H54 (cell line): Measurements from ENCODE around the gene DCST1.

Experiments
- DNase-seq: peaks from one replicate; pipeline ENCODE4 v3.0.0; 2011; ENCODE audit warnings: low spot score, mixed read lengths; ENCODE audit not compliant: insufficient read length
- FAIRE-seq: peaks from 3 replicates; lab custom pipeline; 2011; peaks lifted over from hg19 to GRCh38; lab: Jason Lieb, UNC
- POLR2A ChIP-seq: IDR thresholded peaks from 2 replicates; pipeline ENCODE4 v1.6.1; 2011; ENCODE audit warnings: low read depth, mild to moderate bottlenecking, low read length

The DCST1 gene

DNA sequence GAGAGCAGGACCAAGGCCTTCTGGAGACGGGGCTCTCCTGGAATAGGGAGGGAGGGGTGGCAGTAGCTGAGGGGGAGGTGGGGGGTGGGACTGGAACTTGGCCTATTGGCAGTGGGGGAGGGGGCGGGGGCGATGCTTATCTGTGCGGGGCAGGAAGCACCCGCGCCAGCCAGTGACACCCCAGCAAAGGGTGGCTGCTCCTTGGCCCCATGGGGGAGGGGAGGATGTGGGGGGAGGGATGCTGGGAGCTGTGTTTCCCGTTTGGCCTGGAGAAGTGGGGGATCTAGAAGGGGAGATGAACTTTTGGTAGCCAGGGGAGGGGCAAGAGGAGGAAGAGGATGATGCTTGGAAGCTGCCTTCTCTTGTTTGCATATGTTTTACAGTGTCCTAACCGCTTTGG lies 20.0 kb upstream of the DCST1 start:
- no peak for DNase-seq
- FAIRE-seq, result no peak
- TF ChIP-seq POLR2A, result no peak

DNA sequence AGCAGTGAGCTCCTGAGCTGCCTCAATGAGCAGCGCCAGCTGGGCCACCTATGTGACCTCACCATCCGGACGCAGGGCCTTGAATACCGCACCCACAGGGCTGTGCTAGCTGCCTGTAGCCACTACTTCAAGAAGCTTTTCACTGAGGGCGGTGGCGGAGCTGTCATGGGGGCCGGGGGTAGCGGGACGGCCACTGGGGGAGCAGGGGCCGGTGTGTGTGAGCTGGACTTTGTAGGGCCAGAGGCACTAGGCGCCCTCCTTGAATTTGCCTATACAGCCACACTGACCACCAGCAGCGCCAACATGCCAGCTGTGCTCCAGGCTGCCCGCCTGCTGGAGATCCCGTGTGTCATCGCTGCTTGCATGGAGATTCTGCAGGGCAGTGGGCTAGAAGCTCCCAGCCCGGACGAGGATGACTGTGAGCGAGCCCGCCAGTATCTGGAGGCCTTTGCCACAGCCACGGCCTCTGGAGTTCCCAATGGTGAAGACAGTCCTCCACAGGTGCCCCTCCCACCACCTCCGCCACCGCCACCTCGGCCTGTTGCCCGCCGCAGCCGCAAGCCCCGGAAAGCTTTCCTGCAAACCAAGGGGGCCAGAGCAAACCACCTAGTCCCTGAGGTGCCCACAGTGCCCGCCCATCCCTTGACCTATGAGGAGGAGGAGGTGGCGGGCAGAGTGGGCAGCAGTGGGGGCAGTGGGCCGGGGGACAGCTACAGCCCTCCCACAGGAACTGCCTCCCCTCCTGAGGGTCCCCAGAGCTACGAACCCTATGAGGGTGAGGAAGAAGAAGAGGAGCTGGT lies 18.7 kb upstream of the DCST1 start:
- DNase-seq (no peak), FAIRE-seq (no peak)
- TF ChIP-seq POLR2A, result no peak

DNA sequence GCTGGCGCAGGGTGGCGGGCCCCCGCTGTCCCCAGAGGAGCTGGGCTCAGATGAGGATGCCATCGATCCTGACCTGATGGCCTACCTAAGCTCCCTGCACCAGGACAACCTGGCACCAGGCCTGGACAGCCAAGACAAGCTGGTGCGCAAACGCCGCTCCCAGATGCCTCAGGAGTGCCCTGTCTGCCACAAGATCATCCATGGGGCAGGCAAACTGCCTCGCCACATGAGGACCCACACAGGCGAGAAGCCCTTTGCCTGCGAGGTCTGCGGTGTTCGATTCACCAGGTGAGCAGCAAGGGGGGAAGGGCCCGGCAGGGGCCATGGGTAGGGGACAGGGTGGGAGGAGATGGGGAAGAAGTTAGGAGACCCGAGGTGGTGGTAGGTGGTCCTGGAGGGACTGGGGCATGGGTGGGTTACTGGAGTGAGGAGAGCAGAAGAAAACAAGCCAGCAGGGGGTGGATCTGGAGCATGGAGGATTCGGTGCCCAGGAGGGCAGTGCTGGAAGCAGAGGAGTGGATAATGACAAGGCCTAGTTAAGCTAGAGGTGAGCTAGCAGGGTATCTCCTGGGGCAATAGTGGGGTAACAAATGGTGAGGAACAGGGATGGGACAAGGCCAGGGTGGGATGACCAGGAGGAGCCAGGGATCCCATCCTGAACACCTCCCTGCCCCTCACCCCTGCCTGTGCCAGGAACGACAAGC lies 17.9 kb upstream of the DCST1 start:
- FAIRE-seq (no peak), DNase-seq (no peak)
- no peak for TF ChIP-seq POLR2A

DNA sequence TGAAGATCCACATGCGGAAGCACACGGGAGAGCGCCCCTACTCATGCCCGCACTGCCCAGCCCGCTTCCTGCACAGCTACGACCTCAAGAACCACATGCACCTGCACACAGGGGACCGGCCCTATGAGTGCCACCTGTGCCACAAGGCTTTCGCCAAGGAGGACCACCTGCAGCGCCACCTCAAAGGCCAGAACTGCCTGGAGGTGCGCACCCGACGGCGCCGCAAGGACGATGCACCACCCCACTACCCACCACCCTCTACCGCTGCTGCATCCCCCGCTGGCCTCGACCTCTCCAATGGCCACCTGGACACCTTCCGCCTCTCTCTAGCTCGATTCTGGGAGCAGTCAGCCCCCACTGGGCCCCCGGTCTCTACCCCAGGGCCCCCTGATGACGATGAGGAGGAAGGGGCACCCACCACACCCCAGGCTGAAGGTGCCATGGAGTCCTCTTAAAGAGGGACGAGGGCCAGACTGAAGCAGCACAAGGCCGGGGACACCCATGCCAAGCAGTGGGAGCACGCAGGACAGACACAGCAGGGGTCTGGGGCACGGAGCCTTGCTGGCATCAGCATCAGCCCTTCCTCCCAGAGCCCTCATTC lies 17.3 kb upstream of the DCST1 start:
- FAIRE-seq, result no peak
- TF ChIP-seq POLR2A, result no peak
- DNase-seq, result no peak

DNA sequence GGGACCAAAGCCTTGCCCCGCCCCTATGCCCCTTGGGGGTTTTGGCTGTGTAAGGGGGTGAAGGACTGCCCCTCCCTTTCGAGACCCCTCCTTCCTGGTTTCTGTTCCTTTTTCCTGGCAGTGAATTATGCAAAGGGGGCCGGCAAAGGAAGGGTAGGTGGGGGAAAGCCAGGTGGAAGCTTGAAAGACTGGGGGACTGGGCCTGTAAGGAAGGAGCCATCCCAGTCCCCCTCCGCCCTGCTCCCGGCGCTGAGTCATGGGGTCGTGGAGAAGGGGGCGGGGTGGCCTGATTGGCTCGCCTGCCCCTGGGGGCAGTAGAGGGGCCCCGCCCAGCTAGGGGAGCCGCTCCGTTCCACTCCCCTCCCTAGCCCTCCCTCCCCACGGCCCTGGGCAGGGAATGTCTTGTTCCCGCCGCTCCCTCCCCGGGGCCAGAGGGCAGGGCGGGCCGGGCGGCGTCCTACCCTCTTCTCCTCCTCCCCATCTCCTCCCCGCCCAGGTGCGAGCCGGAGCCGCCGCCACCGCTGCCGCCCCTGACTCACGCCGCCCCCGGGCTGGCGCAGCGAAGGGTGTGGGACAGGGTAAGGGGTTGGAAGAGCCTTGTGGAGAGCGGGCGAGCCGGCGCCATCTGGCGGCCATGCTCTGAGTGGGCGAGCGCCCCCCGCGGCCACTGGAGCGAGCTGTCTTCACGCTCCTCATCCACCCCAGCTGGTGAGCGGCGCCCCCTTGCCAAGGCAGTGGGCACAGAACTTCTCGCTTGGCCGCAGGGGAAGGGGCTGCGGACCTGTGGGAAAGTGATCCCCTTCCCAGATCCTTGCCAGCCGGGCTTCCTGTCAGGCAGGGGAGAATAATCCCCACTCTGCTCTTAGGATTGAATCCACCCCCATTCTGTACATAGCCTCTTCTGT lies 16.3 kb upstream of the DCST1 start:
- TF ChIP-seq POLR2A, result no peak
- FAIRE-seq (no peak), DNase-seq (peak; percentile 90)

GRCh38 chr1:155017946-155018316 lies 15.7 kb upstream of the DCST1 start:
- no peak for TF ChIP-seq POLR2A
- FAIRE-seq (no peak), DNase-seq (no peak)

DNA sequence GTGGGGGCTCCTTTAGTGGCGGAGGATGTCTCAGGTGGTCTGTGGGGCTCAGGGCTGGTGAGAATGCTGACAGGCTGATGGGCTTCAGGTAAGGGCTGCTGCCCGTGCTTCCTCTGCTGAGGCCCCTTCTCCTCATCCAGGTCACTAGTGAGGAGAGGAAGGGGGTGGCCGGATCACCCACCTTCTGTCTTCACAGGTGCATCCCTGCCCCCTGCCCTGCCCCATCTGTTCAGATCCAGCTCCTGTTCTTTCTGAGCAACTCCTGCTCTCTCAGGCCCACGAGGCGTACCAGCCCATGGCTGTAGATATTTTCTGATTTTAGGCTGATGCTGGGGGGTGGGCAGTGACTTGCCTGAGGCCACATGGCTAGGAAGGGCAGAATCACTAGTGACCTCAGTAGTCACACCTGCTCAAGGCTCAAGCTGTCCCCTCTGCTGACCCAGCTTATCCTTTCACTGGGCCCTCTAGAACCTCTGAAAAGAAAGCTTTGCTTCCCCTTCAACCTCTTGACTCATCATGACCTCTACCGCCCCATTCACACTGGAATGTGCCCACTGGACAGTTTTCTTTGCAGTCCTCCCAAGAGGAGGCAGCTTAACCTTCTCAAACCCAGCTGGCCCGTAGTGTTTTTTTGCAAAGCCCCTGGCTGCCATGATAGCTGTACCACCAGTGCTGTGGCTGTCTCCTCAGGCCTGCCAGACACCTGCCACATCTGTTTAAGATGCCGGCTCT lies 14.8 kb upstream of the DCST1 start:
- DNase-seq, result no peak
- no peak for FAIRE-seq
- TF ChIP-seq POLR2A, result no peak

GRCh38 chr1:155019377-155020245 lies 14.0 kb upstream of the DCST1 start:
- FAIRE-seq (no peak), DNase-seq (no peak)
- no peak for TF ChIP-seq POLR2A

DNA sequence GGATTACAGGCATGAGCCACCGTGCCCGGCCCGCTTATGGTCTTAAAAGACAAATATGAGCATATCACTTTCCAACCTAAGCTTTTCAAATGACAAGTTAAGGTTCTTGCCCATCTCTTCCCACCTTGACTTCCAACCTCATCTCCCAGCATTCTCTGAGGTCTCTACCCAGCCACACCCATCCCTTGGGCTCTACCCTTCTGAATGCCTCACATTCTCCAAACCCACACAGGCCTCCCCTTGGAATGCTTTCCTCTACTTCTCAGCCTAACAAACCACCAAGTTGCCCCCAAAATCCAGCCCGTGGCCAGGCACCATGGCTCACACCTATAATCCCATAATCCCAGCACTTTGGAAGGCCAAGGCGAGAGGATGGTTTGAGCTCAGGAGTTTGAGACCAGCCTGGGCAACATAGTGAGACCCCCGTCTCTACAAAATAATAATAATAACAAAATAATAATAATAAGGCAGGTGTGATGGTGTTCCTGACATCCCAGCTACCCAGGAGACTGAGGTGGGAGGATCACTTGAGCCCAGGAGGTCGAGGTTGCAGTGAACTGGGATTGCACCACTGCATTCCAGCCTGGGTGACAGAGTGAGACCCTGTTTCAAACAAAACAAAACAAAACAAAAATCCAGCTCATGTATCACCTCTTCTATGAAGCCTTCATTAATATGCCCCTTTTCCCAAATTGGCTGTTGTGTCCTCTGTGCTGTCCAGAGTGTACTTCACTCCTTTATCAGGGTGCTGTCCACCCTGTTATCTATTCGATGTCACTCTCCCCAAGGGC lies 11.3 kb upstream of the DCST1 start:
- TF ChIP-seq POLR2A, result no peak
- DNase-seq, result no peak
- FAIRE-seq, result no peak

DNA sequence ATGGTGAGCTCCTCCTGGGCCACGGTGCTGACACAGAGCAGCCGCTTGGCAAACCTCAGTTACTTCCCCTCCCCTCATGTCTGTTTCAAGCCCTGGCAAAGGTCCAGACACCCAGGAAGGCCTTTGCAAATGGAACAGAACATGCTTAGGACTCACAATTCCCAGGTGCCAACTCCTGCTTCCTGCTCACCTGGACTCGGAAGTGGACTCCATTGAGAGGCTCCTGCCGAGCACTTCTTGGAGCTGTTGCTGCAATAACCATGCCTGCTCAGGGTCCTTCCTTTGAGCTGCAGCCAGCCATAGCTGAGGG lies 10.7 kb upstream of the DCST1 start:
- no peak for DNase-seq
- FAIRE-seq, result no peak
- TF ChIP-seq POLR2A, result no peak

GRCh38 chr1:155023627-155024026 lies 10.0 kb upstream of the DCST1 start:
- no peak for TF ChIP-seq POLR2A
- FAIRE-seq (no peak), DNase-seq (no peak)
